ENCODE measurements around the gene HERPUD1.

HERPUD1 gene

DNA sequence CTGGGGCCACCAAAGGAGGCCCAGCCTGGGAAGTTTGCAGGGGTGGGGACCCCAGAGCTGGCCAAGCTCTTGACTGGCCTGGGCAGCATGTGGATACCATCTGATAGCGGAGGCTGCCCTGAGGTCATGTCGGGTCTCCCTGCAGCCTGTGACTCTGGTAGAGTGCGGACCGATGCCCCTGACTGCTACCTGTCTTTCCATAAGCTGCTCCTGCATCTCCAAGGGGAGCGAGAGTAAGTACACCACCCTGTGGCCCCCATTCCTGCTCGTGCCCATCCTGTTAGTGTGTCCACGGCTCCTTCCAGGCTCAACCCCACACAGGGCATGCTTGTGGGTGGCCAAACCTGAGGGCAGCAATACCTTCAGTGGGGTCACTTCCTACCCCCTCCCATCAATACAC is 37.8 kb downstream of the HERPUD1 start:
- H3K9me3 ChIP-seq (ENCODE audit: control insufficient read depth, insufficient read depth, low read depth, low read length) = no peaks in the 10 kb centered on the region
- no peaks in the 10 kb centered on the region for H3K4me1 ChIP-seq (ENCODE audit: control insufficient read depth, insufficient read depth, low read length)
- TF ChIP-seq, protein P1, sequence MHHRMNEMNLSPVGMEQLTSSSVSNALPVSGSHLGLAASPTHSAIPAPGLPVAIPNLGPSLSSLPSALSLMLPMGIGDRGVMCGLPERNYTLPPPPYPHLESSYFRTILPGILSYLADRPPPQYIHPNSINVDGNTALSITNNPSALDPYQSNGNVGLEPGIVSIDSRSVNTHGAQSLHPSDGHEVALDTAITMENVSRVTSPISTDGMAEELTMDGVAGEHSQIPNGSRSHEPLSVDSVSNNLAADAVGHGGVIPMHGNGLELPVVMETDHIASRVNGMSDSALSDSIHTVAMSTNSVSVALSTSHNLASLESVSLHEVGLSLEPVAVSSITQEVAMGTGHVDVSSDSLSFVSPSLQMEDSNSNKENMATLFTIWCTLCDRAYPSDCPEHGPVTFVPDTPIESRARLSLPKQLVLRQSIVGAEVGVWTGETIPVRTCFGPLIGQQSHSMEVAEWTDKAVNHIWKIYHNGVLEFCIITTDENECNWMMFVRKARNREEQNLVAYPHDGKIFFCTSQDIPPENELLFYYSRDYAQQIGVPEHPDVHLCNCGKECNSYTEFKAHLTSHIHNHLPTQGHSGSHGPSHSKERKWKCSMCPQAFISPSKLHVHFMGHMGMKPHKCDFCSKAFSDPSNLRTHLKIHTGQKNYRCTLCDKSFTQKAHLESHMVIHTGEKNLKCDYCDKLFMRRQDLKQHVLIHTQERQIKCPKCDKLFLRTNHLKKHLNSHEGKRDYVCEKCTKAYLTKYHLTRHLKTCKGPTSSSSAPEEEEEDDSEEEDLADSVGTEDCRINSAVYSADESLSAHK (tag by site-specific recombination; IDR thresholded peaks at IDR 0.05) = no peak
- TF ChIP-seq ZFP41 (tag by site-specific recombination; IDR thresholded peaks at IDR 0.05; ENCODE audit: borderline replicate concordance) (no peak), ZXDB (tag by site-specific recombination; IDR thresholded peaks at IDR 0.05) (no peak), ZNF202 (tag by site-specific recombination; IDR thresholded peaks at IDR 0.05; ENCODE audit: borderline replicate concordance) (no peak), ZBTB7A (tag by site-specific recombination; IDR thresholded peaks at IDR 0.05; ENCODE audit: low read depth) (no peak), ZNF514 (tag by site-specific recombination; IDR thresholded peaks at IDR 0.05) (no peak), ZBTB21 (tag by site-specific recombination; IDR thresholded peaks at IDR 0.05) (no peak), ZNF600 (tag by site-specific recombination; IDR thresholded peaks at IDR 0.05) (no peak), ZNF558 (tag by site-specific recombination; IDR thresholded peaks at IDR 0.05) (no peak)
- TF ChIP-seq, protein P2, sequence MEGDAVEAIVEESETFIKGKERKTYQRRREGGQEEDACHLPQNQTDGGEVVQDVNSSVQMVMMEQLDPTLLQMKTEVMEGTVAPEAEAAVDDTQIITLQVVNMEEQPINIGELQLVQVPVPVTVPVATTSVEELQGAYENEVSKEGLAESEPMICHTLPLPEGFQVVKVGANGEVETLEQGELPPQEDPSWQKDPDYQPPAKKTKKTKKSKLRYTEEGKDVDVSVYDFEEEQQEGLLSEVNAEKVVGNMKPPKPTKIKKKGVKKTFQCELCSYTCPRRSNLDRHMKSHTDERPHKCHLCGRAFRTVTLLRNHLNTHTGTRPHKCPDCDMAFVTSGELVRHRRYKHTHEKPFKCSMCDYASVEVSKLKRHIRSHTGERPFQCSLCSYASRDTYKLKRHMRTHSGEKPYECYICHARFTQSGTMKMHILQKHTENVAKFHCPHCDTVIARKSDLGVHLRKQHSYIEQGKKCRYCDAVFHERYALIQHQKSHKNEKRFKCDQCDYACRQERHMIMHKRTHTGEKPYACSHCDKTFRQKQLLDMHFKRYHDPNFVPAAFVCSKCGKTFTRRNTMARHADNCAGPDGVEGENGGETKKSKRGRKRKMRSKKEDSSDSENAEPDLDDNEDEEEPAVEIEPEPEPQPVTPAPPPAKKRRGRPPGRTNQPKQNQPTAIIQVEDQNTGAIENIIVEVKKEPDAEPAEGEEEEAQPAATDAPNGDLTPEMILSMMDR (tag by site-specific recombination; IDR thresholded peaks at IDR 0.05) = no peak
- TF ChIP-seq, protein P3, sequence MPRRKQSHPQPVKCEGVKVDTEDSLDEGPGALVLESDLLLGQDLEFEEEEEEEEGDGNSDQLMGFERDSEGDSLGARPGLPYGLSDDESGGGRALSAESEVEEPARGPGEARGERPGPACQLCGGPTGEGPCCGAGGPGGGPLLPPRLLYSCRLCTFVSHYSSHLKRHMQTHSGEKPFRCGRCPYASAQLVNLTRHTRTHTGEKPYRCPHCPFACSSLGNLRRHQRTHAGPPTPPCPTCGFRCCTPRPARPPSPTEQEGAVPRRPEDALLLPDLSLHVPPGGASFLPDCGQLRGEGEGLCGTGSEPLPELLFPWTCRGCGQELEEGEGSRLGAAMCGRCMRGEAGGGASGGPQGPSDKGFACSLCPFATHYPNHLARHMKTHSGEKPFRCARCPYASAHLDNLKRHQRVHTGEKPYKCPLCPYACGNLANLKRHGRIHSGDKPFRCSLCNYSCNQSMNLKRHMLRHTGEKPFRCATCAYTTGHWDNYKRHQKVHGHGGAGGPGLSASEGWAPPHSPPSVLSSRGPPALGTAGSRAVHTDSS (tag by site-specific recombination; IDR thresholded peaks at IDR 0.05) = no peak
- TF ChIP-seq, protein P4, sequence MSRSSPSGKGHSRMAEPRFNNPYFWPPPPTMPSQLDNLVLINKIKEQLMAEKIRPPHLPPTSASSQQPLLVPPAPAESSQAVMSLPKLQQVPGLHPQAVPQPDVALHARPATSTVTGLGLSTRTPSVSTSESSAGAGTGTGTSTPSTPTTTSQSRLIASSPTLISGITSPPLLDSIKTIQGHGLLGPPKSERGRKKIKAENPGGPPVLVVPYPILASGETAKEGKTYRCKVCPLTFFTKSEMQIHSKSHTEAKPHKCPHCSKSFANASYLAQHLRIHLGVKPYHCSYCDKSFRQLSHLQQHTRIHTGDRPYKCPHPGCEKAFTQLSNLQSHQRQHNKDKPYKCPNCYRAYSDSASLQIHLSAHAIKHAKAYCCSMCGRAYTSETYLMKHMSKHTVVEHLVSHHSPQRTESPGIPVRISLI (tag by site-specific recombination; IDR thresholded peaks at IDR 0.05) = no peak
- TF ChIP-seq, protein P5, sequence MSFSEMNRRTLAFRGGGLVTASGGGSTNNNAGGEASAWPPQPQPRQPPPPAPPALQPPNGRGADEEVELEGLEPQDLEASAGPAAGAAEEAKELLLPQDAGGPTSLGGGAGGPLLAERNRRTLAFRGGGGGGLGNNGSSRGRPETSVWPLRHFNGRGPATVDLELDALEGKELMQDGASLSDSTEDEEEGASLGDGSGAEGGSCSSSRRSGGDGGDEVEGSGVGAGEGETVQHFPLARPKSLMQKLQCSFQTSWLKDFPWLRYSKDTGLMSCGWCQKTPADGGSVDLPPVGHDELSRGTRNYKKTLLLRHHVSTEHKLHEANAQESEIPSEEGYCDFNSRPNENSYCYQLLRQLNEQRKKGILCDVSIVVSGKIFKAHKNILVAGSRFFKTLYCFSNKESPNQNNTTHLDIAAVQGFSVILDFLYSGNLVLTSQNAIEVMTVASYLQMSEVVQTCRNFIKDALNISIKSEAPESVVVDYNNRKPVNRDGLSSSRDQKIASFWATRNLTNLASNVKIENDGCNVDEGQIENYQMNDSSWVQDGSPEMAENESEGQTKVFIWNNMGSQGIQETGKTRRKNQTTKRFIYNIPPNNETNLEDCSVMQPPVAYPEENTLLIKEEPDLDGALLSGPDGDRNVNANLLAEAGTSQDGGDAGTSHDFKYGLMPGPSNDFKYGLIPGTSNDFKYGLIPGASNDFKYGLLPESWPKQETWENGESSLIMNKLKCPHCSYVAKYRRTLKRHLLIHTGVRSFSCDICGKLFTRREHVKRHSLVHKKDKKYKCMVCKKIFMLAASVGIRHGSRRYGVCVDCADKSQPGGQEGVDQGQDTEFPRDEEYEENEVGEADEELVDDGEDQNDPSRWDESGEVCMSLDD (tag by site-specific recombination; IDR thresholded peaks at IDR 0.05) = no peak
- TF ChIP-seq, protein P6, sequence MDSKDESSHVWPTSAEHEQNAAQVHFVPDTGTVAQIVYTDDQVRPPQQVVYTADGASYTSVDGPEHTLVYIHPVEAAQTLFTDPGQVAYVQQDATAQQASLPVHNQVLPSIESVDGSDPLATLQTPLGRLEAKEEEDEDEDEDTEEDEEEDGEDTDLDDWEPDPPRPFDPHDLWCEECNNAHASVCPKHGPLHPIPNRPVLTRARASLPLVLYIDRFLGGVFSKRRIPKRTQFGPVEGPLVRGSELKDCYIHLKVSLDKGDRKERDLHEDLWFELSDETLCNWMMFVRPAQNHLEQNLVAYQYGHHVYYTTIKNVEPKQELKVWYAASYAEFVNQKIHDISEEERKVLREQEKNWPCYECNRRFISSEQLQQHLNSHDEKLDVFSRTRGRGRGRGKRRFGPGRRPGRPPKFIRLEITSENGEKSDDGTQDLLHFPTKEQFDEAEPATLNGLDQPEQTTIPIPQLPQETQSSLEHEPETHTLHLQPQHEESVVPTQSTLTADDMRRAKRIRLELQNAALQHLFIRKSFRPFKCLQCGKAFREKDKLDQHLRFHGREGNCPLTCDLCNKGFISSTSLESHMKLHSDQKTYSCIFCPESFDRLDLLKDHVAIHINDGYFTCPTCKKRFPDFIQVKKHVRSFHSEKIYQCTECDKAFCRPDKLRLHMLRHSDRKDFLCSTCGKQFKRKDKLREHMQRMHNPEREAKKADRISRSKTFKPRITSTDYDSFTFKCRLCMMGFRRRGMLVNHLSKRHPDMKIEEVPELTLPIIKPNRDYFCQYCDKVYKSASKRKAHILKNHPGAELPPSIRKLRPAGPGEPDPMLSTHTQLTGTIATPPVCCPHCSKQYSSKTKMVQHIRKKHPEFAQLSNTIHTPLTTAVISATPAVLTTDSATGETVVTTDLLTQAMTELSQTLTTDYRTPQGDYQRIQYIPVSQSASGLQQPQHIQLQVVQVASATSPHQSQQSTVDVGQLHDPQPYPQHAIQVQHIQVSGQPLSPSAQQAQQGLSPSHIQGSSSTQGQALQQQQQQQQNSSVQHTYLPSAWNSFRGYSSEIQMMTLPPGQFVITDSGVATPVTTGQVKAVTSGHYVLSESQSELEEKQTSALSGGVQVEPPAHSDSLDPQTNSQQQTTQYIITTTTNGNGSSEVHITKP (tag by site-specific recombination; IDR thresholded peaks at IDR 0.05) = no peak
- H3K36me3 ChIP-seq (ENCODE audit: control insufficient read depth in 2 of 2, insufficient read depth in 1 of 2, low read length in 2 of 2) = no peaks in the 10 kb centered on the region
- H3K27ac ChIP-seq (ENCODE audit: extremely low read depth, low read depth, low read length) = no peak overlapping the region
- H3K4me3 ChIP-seq (ENCODE audit: low read depth, low read length) = no peak overlapping the region
- CTCF ChIA-PET = interaction anchor here (1.1 kb wide), 1 partner anchor 14 kb away, joined by 10 read pairs; no protein-coding TSS in a partner anchor
- POLR2A ChIA-PET = interaction anchor here (2.1 kb wide), 1 partner anchor 20 kb away, joined by 8 read pairs; the partner anchor contains the start of gene NLRC5

Measured in HEK293 (cell line).